Measurements from ENCODE around the gene PGBD1. TPM values are rescaled to one million over a fixed set of nuclear protein-coding genes. Genes with fewer than 3 reads are reported as not detected.
"Not testable (repeated sequence)": the region's sequence is repeated elsewhere in the genome, so short reads cannot be mapped to it uniquely, and the experiment has no call there.

The PGBD1 gene
- total RNA-seq, 4 donors from 2014 or later, result 6.5 to 7.7 (median 7.2) TPM

- H3K36me3 ChIP-seq, result peaks cover 0 to 72% of the 10 kb centered on the region in 2 donors
Measured at GRCh38 chr6:28291573-28291972, 10.2 kb downstream of the PGBD1 start.

GRCh38 chr6:28295326-28295725 is 14.0 kb downstream of the PGBD1 start:
- Histone ChIP-seq H3K27ac (no peak overlapping the region), H3K4me1 (no peaks in the 10 kb centered on the region), H3K9me3 (no peaks in the 10 kb centered on the region), H3K4me3 (no peak overlapping the region), H3K27me3 (no peaks in the 10 kb centered on the region), H3K36me3 (peaks cover 0 to 70% of the 10 kb centered on the region in 2 donors)
- 80 to 89% methylated on average over 5 of the region's 5 CpGs for WGBS, 2 donors (ENCODE audit: low coverage in 1 of 2)
- no peak for TF ChIP-seq POLR2A (IDR thresholded peaks at IDR 0.05)
- TF ChIP-seq EP300 (IDR thresholded peaks at IDR 0.05), result no peak
- TF ChIP-seq CTCF (IDR thresholded peaks at IDR 0.05), result no peak
- TF ChIP-seq POLR2AphosphoS5 (IDR thresholded peaks at IDR 0.05), result no peak
- ATAC-seq, result no peak

More at GRCh38 chr6:28291573-28291972, 10.2 kb downstream of the PGBD1 start:
- Histone ChIP-seq H3K4me3 (no peak overlapping the region), H3K27me3 (no peaks in the 10 kb centered on the region), H3K27ac (no peak overlapping the region), H3K9me3 (no peaks in the 10 kb centered on the region), H3K4me1 (no peaks in the 10 kb centered on the region)
- TF ChIP-seq POLR2A (IDR thresholded peaks at IDR 0.05), result no peak
- TF ChIP-seq EP300 (IDR thresholded peaks at IDR 0.05), result no peak
- TF ChIP-seq POLR2AphosphoS5 (IDR thresholded peaks at IDR 0.05), result no peak
- TF ChIP-seq CTCF (IDR thresholded peaks at IDR 0.05), result no peak
- no peak for ATAC-seq

- peaks cover 0 to 82% of the 10 kb centered on the region in 2 donors for H3K36me3 ChIP-seq
- WGBS, 2 donors (ENCODE audit: low coverage in 1 of 2), result 77 to 96% methylated on average over 7 of the region's 7 CpGs
- H3K27ac ChIP-seq, result no peak overlapping the region
- H3K27me3 ChIP-seq, result no peaks in the 10 kb centered on the region
- no peaks in the 10 kb centered on the region for H3K4me1 ChIP-seq
- no peak for ATAC-seq
- H3K4me3 ChIP-seq, result no peak overlapping the region
- H3K9me3 ChIP-seq, result no peaks in the 10 kb centered on the region
- TF ChIP-seq POLR2AphosphoS5 (IDR thresholded peaks at IDR 0.05) (no peak), POLR2A (IDR thresholded peaks at IDR 0.05) (no peak), EP300 (IDR thresholded peaks at IDR 0.05) (no peak), CTCF (IDR thresholded peaks at IDR 0.05) (no peak)
Measured at GRCh38 chr6:28296520-28297060, 15.2 kb downstream of the PGBD1 start.

GRCh38 chr6:28303570-28303969 is 22.2 kb downstream of the PGBD1 start:
- no peak for ATAC-seq
- no peak for TF ChIP-seq POLR2A (IDR thresholded peaks at IDR 0.05)
- no peak for TF ChIP-seq CTCF (IDR thresholded peaks at IDR 0.05)
- TF ChIP-seq EP300 (IDR thresholded peaks at IDR 0.05), result no peak
- TF ChIP-seq POLR2AphosphoS5 (IDR thresholded peaks at IDR 0.05), result no peak
- Histone ChIP-seq H3K4me3 (no peak overlapping the region), H3K27me3 (no peaks in the 10 kb centered on the region), H3K27ac (no peak overlapping the region), H3K9me3 (peaks cover 0 to 28% (median 0%) of the 10 kb centered on the region in 3 donors), H3K36me3 (peaks cover 0 to 52% of the 10 kb centered on the region in 2 donors), H3K4me1 (no peaks in the 10 kb centered on the region)
- whole genome bisulfite sequencing, 2 donors (ENCODE audit: low coverage in 1 of 2), result 82 to 94% methylated on average over 2 to 3 of the region's 3 CpGs

GRCh38 chr6:28306363-28306762 is 25.0 kb downstream of the PGBD1 start:
- not testable (repeated sequence) for H3K4me3 ChIP-seq, H3K27me3 ChIP-seq, ATAC-seq, H3K27ac ChIP-seq, H3K4me1 ChIP-seq
- Histone ChIP-seq H3K36me3 (peaks cover 0 to 26% of the 10 kb centered on the region in 2 donors), H3K9me3 (peaks cover 0 to 33% (median 0%) of the 10 kb centered on the region in 3 donors)

Data from gastroesophageal sphincter (tissue), 4 donors.